GM12878 (cell line): ENCODE results near the gene NOP10. TPM values are rescaled to one million over a fixed set of nuclear protein-coding genes. Genes with fewer than 3 reads are reported as not detected.
A peak's percentile ranks its signal among the peaks of the same experiment; 100 is the strongest.

Source experiments
- BCL11A ChIP-seq: IDR thresholded peaks from 2 replicates; pipeline ENCODE4 v1.6.1; 2011; ENCODE audit warnings: low read depth, low read length
- EED ChIP-seq: sonication (generic); IDR thresholded peaks from 2 replicates; pipeline ENCODE4 v1.6.1; 2016; ENCODE audit warnings: antibody characterized with exemption, low read depth
- ETV6 ChIP-seq, 2 experiments: fragments of 450-650 bp in 1 of 2; IDR thresholded peaks in 1 of 2; conservative IDR thresholded peaks in 1 of 2; 2 replicates each; pipeline ENCODE4 v1.6.1; 2014; ENCODE audit warnings: antibody characterized with exemption in 1 of 2, borderline replicate concordance in 1 of 2, low read depth in 1 of 2, mild to moderate bottlenecking in 1 of 2, moderate library complexity in 1 of 2
- GATAD2B ChIP-seq: fragments of 450-650 bp; conservative IDR thresholded peaks from 2 replicates; pipeline ENCODE4 v1.6.1; 2017; ENCODE audit warnings: low read depth, mild to moderate bottlenecking, moderate library complexity
- NFIC ChIP-seq: IDR thresholded peaks from 2 replicates; pipeline ENCODE4 v1.6.1; 2012; ENCODE audit warnings: low read depth, mild to moderate bottlenecking, inconsistent platforms, low read length, moderate library complexity
- PML ChIP-seq: IDR thresholded peaks from 2 replicates; pipeline ENCODE4 v1.6.1; 2012; ENCODE audit warnings: low read length, inconsistent platforms
- SMAD5 ChIP-seq: IDR thresholded peaks from 2 replicates; pipeline ENCODE4 v1.6.1; 2016; ENCODE audit warnings: antibody characterized with exemption, low read depth
- SMC3 ChIP-seq: IDR thresholded peaks from 2 replicates; pipeline ENCODE4 v1.6.1; 2011; ENCODE audit warnings: low read length, improper control_type of control experiment, borderline replicate concordance
- TARDBP ChIP-seq: IDR thresholded peaks from 2 replicates; pipeline ENCODE4 v1.6.1; 2016; ENCODE audit warnings: borderline replicate concordance
- YBX1 ChIP-seq: fragments of 450-650 bp; IDR thresholded peaks from 2 replicates; pipeline ENCODE4 v1.6.1; 2016; ENCODE audit warnings: antibody characterized with exemption
- ZNF217 ChIP-seq: fragments of 450-650 bp; IDR thresholded peaks from 2 replicates; pipeline ENCODE4 v1.6.1; 2017; ENCODE audit warnings: antibody characterized with exemption, mild to moderate bottlenecking
- ZNF24 ChIP-seq: fragments of 450-650 bp; IDR thresholded peaks from 2 replicates; pipeline ENCODE4 v1.6.1; 2017; ENCODE audit warnings: antibody characterized with exemption, mild to moderate bottlenecking
- polyA plus RNA-seq, 11 experiments: library from polyadenylated mRNA; depleted of rRNA in 4 of 11; unstranded in 6 of 11; stranded (reverse) in 5 of 11; fragments of >200 nt; fragmentation: Nextera tagmentation in 4 of 11; fragmentation: Illumina TruSeq in 1 of 11; extraction: Ambion mirVana in 4 of 11; extraction: Trizol in 1 of 11; gene quantifications; 1 replicate in 1 of 11; 2 replicates in 10 of 11; pipeline versions ENCODE4 v1.2.1 to v1.2.3, GENCODE V29; 2011 to 2016; ENCODE audit warnings: inconsistent platforms in 2 of 11, missing spikeins in 2 of 11, low read depth in 1 of 11
- total RNA-seq, 4 experiments: library from RNA; depleted of rRNA in 3 of 4; stranded (reverse); fragments of >200 nt in 3 of 4; fragmentation: Illumina TruSeq in 1 of 4; extraction: Trizol in 1 of 4; gene quantifications; 2 replicates each; pipeline versions ENCODE4 v1.2.1 to v1.2.3, GENCODE V29; 2013 to 2021
- TF ChIP-seq, protein P1 (sequence below): fragments of 450-650 bp; IDR thresholded peaks from 2 replicates; pipeline ENCODE4 v1.6.1; 2017; ENCODE audit warnings: mild to moderate bottlenecking, low read depth, inconsistent platforms; ENCODE audit not compliant: poor library complexity, severe bottlenecking
- TF ChIP-seq, protein P2 (sequence below): fragments of 450-650 bp; IDR thresholded peaks from 2 replicates; pipeline ENCODE4 v1.6.1; 2016; ENCODE audit warnings: mild to moderate bottlenecking
- TF ChIP-seq, protein P3 (sequence below): fragments of 450-650 bp; formaldehyde crosslinking; IDR thresholded peaks from 2 replicates; pipeline ENCODE4 v1.5.0; 2022; ENCODE audit warnings: mild to moderate bottlenecking, missing genetic modification characterization

The NOP10 gene
- total and polyA plus RNA-seq, 10 of the 15 experiments (the other 5 are each of a cell fraction or from before 2014, with no cell fraction given) = 225 to 1,778 (median 537) TPM

DNA sequence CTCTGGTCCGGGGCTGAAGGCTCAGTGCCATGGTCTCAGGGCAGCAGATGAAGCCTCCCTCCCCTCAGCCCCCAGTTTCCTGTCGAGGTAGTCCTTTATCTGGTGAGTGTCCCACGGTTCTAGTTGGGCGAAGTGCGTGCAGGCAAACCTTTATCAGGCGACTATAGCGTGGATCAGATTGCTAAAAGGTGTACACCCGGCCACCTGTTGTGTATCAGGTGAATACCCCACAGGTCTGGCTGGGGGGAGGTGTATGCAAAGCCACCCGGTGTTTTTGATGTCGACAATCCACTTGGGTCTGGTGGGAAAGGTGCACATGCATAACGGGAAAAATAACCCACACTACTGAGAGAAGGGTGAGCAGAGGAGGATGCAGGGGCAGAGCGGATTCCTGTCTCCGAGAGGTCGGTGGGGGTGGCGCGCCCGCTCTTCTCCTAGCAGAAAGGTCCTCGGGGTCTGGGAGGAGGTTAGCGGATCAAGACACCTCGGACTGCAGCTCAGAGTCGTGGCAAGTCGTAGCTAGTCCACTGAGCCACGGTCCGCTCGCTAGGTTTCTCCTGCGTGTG lies 5.9 kb downstream of the NOP10 start (continued):
- TF ChIP-seq, protein P1, sequence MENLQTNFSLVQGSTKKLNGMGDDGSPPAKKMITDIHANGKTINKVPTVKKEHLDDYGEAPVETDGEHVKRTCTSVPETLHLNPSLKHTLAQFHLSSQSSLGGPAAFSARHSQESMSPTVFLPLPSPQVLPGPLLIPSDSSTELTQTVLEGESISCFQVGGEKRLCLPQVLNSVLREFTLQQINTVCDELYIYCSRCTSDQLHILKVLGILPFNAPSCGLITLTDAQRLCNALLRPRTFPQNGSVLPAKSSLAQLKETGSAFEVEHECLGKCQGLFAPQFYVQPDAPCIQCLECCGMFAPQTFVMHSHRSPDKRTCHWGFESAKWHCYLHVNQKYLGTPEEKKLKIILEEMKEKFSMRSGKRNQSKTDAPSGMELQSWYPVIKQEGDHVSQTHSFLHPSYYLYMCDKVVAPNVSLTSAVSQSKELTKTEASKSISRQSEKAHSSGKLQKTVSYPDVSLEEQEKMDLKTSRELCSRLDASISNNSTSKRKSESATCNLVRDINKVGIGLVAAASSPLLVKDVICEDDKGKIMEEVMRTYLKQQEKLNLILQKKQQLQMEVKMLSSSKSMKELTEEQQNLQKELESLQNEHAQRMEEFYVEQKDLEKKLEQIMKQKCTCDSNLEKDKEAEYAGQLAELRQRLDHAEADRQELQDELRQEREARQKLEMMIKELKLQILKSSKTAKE = no peak
- TF ChIP-seq EED (no peak), TARDBP (no peak), ZNF24 (no peak), SMC3 (no peak), GATAD2B (no peak), BCL11A (peak; percentile 15; the same call in 1 of the 2 replicates), PML (peak; percentile 34; the same call in 1 of the 2 replicates), SMAD5 (no peak; the same call in 1 of the 2 replicates), ZNF217 (no peak), YBX1 (no peak), NFIC (0 out of 2 replicates have a peak, but pooled peaks have one; percentile 33), ETV6 (conservative IDR thresholded peaks at IDR 0.05 in 1 of 2, IDR thresholded peaks at IDR 0.05 in 1 of 2; ENCODE audit: borderline replicate concordance in 1 of 2, low read depth in 1 of 2) (no peak; a peak in 1 of 4 replicates)
- TF ChIP-seq, protein P2, sequence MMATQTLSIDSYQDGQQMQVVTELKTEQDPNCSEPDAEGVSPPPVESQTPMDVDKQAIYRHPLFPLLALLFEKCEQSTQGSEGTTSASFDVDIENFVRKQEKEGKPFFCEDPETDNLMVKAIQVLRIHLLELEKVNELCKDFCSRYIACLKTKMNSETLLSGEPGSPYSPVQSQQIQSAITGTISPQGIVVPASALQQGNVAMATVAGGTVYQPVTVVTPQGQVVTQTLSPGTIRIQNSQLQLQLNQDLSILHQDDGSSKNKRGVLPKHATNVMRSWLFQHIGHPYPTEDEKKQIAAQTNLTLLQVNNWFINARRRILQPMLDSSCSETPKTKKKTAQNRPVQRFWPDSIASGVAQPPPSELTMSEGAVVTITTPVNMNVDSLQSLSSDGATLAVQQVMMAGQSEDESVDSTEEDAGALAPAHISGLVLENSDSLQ = no peak
- TF ChIP-seq, protein P3, sequence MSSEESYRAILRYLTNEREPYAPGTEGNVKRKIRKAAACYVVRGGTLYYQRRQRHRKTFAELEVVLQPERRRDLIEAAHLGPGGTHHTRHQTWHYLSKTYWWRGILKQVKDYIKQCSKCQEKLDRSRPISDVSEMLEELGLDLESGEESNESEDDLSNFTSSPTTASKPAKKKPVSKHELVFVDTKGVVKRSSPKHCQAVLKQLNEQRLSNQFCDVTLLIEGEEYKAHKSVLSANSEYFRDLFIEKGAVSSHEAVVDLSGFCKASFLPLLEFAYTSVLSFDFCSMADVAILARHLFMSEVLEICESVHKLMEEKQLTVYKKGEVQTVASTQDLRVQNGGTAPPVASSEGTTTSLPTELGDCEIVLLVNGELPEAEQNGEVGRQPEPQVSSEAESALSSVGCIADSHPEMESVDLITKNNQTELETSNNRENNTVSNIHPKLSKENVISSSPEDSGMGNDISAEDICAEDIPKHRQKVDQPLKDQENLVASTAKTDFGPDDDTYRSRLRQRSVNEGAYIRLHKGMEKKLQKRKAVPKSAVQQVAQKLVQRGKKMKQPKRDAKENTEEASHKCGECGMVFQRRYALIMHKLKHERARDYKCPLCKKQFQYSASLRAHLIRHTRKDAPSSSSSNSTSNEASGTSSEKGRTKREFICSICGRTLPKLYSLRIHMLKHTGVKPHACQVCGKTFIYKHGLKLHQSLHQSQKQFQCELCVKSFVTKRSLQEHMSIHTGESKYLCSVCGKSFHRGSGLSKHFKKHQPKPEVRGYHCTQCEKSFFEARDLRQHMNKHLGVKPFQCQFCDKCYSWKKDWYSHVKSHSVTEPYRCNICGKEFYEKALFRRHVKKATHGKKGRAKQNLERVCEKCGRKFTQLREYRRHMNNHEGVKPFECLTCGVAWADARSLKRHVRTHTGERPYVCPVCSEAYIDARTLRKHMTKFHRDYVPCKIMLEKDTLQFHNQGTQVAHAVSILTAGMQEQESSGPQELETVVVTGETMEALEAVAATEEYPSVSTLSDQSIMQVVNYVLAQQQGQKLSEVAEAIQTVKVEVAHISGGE (CRISPR knock-in tag) = no peak
